Erythroblast (primary cell): ENCODE data around the gene CELSR2.

Experiments used
- GATA1 ChIP-seq: IDR thresholded peaks from 2 replicates; pipeline ENCODE4 v1.6.1; 2011; ENCODE audit warnings: low read depth, mild to moderate bottlenecking, control low read depth, low read length, moderate library complexity
- POLR2A ChIP-seq: IDR thresholded peaks from 2 replicates; pipeline ENCODE4 v1.6.1; 2011; ENCODE audit warnings: mild to moderate bottlenecking, low read length

DNA sequence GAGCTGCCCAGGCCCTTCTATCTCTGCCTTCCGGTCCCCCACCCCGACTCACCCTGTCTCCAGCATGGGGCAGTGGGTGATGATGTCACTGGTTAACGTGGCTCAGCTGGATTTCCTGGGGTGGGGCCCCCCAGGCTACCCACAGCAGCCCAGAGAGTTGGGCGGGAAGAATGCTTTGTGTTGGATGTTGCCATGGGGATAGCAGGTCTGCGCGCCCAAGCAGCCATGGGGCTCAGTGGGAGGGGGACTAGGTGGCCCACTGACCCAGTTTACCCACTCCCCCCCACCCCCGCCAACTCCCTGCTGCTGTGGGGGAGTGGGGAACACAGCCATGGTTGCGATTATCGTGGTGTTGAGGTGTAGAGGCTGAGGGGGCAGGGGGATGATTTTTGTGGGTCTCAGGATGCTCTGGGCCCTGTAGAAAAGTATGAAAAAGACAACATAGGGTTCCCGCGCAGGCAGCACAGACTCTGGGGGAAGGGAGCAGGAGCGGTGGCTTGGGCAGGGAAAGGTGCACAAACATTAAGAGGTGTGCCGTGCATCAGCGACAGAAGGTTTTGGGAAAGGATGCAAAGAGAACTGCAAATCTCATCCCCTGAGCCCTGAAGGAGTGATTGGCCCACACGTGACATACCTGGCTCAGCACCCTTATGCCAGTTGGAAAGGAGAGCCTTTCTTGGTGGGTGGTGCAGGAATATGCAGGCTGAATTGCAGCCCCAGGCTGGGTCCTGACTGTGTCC, 8.5 kb downstream of the CELSR2 start:
- TF ChIP-seq POLR2A (no peak), GATA1 (no peak)
